ENCODE measurements around the gene TMEM203.

The TMEM203 gene

DNA sequence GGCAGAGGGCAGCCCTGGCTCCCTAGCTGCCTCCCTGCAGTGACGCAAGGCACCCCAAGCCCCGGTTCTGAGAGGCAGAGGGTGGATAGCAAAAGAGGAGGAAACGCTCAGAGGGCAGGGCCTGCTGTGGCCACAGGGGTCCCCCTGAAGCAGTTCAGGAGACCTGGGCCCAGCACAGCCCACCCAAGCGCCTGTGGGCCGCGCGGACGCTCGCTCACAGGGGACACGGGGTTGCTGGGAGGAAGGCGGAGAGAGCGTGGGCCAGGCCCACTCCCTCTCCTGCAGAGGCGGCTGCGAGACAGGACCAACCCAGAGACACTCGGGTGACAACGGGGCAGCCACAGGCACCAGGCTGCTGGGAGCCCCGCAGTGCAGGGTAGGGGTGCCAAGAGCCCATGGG is 25.7 kb downstream of the TMEM203 start:
- no peaks in the 10 kb centered on the region for H3K27me3 ChIP-seq (ENCODE audit: control insufficient read depth in 1 of 2, insufficient read depth in 2 of 2, low read length in 2 of 2)
- no peak overlapping the region for H3K9ac ChIP-seq (ENCODE audit: low read length in 2 of 2)
- H3K9me3 ChIP-seq (ENCODE audit: control insufficient read depth in 2 of 2, low read length in 2 of 2) = no peaks in the 10 kb centered on the region
- no peaks in the 10 kb centered on the region for H3K4me1 ChIP-seq (ENCODE audit: control insufficient read depth, insufficient read depth, low read length)
- no peak overlapping the region for H3K27ac ChIP-seq (ENCODE audit: low read length)
- H3K36me3 ChIP-seq (ENCODE audit: control insufficient read depth in 2 of 2, insufficient read depth in 2 of 2, low read length in 2 of 2) = peaks cover 12 to 46% of the 10 kb centered on the region in 2 donors
- H3K4me3 ChIP-seq (ENCODE audit: low read length in 2 of 2) = no peak overlapping the region

DNA sequence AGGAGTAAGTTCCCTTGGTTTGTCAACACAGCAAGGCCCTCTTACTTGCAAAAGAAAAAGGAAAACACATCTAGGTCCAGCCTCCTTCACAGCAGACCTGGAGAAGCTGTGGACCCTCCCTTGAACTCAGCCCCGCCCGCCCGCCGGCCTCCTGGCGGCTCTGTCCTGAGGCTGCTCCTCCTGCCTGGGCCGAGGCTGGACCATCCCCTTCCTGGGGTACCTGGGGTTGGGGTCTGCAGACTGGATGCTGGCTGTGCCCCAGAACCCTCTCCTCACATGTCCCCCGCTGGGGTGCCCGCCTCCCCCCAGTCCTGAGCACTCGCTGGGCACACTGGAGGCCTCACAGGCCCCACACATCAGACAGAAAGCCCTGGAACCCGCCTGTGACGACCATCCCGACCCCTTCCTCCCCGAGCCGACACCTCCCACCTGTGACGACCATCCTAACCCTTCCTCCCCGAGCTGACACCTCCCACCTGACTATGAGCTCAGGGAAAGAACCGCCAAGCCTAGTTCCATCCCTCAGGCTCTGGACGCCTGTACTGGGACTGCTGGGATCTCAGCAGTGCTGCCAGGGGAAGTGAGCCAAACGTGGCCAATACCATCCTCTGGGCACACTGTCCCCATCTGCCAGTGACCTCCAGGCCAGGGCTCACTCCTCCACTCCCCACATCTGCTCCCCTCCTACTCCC is 26.4 kb downstream of the TMEM203 start:
- peaks cover 12 to 39% of the 10 kb centered on the region in 2 donors for H3K36me3 ChIP-seq (ENCODE audit: control insufficient read depth in 2 of 2, insufficient read depth in 2 of 2, low read length in 2 of 2)
- no peak overlapping the region for H3K9ac ChIP-seq (ENCODE audit: low read length in 2 of 2)

GRCh38 chr9:137178201-137178938 is 27.1 kb downstream of the TMEM203 start:
- no peaks in the 10 kb centered on the region for H3K4me1 ChIP-seq (ENCODE audit: control insufficient read depth, insufficient read depth, low read length)
- no peak overlapping the region for H3K9ac ChIP-seq (ENCODE audit: low read length in 2 of 2)
- H3K9me3 ChIP-seq (ENCODE audit: control insufficient read depth in 2 of 2, low read length in 2 of 2) = no peaks in the 10 kb centered on the region
- H3K36me3 ChIP-seq (ENCODE audit: control insufficient read depth in 2 of 2, insufficient read depth in 2 of 2, low read length in 2 of 2) = peaks cover 5 to 32% of the 10 kb centered on the region in 2 donors
- no peak overlapping the region for H3K4me3 ChIP-seq (ENCODE audit: low read length in 2 of 2)
- H3K27me3 ChIP-seq (ENCODE audit: control insufficient read depth in 1 of 2, insufficient read depth in 2 of 2, low read length in 2 of 2) = peaks cover 0 to 2% of the 10 kb centered on the region in 2 donors
- no peak overlapping the region for H3K27ac ChIP-seq (ENCODE audit: low read length)

More for the DNA sequence above, 26.4 kb downstream of the TMEM203 start:
- H3K27ac ChIP-seq (ENCODE audit: low read length) = no peak overlapping the region
- no peaks in the 10 kb centered on the region for H3K4me1 ChIP-seq (ENCODE audit: control insufficient read depth, insufficient read depth, low read length)
- peaks cover 0 to 2% of the 10 kb centered on the region in 2 donors for H3K27me3 ChIP-seq (ENCODE audit: control insufficient read depth in 1 of 2, insufficient read depth in 2 of 2, low read length in 2 of 2)
- no peak overlapping the region for H3K4me3 ChIP-seq (ENCODE audit: low read length in 2 of 2)
- no peaks in the 10 kb centered on the region for H3K9me3 ChIP-seq (ENCODE audit: control insufficient read depth in 2 of 2, low read length in 2 of 2)

DNA sequence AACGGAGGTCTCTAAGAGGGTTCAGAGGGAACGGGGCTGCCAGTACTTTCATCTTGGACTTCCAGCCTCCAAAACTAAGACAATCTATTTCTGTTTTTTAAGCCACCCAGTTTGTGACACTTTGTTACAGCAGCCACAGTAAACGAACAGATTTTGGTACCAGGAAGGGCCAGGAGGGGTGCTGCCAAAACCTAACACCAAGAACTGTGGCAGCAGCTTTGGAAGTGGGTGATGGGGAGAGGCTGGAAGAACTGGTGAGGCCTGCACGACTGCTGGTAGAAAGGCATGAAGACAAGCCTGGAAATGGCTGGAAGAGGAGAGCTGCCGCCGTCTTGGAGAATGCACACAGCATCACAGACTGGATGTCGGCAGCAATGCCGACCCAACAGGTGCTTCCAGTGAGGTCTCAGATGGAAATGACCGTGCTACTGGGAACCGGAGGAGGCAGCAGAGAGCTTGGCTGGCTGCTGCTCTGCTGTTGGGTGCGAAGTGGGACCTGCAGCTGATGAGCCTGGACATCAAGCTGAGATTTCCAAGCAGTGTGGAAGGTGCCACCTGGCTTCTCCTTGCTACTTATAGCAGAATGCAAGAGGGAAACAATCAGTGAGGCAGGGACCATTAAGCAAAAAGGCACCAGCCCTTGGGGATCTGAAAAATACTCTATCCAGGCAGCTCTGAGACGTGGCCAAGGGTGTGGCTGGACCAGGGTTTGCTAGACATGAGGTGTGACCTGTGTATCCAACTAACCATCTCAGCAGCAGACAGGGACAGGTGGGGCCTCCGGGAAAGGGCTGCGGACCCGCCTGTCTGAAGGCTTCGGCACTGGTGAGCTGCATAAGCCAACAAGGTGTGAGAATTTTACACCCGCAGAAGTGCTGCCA is 28.9 kb downstream of the TMEM203 start:
- H3K9ac ChIP-seq (ENCODE audit: low read length in 2 of 2) = no peak overlapping the region
- peaks cover 0 to 4% of the 10 kb centered on the region in 2 donors for H3K27me3 ChIP-seq (ENCODE audit: control insufficient read depth in 1 of 2, insufficient read depth in 2 of 2, low read length in 2 of 2)
- no peak overlapping the region for H3K4me3 ChIP-seq (ENCODE audit: low read length in 2 of 2)
- no peak overlapping the region for H3K27ac ChIP-seq (ENCODE audit: low read length)
- peaks cover 0 to 19% of the 10 kb centered on the region in 2 donors for H3K36me3 ChIP-seq (ENCODE audit: control insufficient read depth in 2 of 2, insufficient read depth in 2 of 2, low read length in 2 of 2)
- H3K4me1 ChIP-seq (ENCODE audit: control insufficient read depth, insufficient read depth, low read length) = no peaks in the 10 kb centered on the region
- no peaks in the 10 kb centered on the region for H3K9me3 ChIP-seq (ENCODE audit: control insufficient read depth in 2 of 2, low read length in 2 of 2)

- H3K36me3 ChIP-seq (ENCODE audit: control insufficient read depth in 2 of 2, insufficient read depth in 2 of 2, low read length in 2 of 2) = peaks cover 0 to 12% of the 10 kb centered on the region in 2 donors
- no peak overlapping the region for H3K4me3 ChIP-seq (ENCODE audit: low read length in 2 of 2)
- no peaks in the 10 kb centered on the region for H3K4me1 ChIP-seq (ENCODE audit: control insufficient read depth, insufficient read depth, low read length)
- H3K27ac ChIP-seq (ENCODE audit: low read length) = no peak overlapping the region
- no peaks in the 10 kb centered on the region for H3K9me3 ChIP-seq (ENCODE audit: control insufficient read depth in 2 of 2, low read length in 2 of 2)
- H3K27me3 ChIP-seq (ENCODE audit: control insufficient read depth in 1 of 2, insufficient read depth in 2 of 2, low read length in 2 of 2) = peaks cover 4 to 13% of the 10 kb centered on the region in 2 donors
- no peak overlapping the region for H3K9ac ChIP-seq (ENCODE audit: low read length in 2 of 2)
These were observed 30.0 kb downstream of the TMEM203 start for GRCh38 chr9:137175345-137175961.

GRCh38 chr9:137174722-137175293 is 30.6 kb downstream of the TMEM203 start:
- H3K9ac ChIP-seq (ENCODE audit: low read length in 2 of 2) = no peak overlapping the region
- peaks cover 11 to 16% of the 10 kb centered on the region in 2 donors for H3K27me3 ChIP-seq (ENCODE audit: control insufficient read depth in 1 of 2, insufficient read depth in 2 of 2, low read length in 2 of 2)
- no peak overlapping the region for H3K27ac ChIP-seq (ENCODE audit: low read length)
- peaks cover 0 to 6% of the 10 kb centered on the region in 2 donors for H3K36me3 ChIP-seq (ENCODE audit: control insufficient read depth in 2 of 2, insufficient read depth in 2 of 2, low read length in 2 of 2)
- H3K4me3 ChIP-seq (ENCODE audit: low read length in 2 of 2) = no peak overlapping the region
- peaks cover 3% of the 10 kb centered on the region for H3K4me1 ChIP-seq (ENCODE audit: control insufficient read depth, insufficient read depth, low read length)
- no peaks in the 10 kb centered on the region for H3K9me3 ChIP-seq (ENCODE audit: control insufficient read depth in 2 of 2, low read length in 2 of 2)

- Histone ChIP-seq H3K27ac (ENCODE audit: low read length) (no peak overlapping the region), H3K9ac (ENCODE audit: low read length in 2 of 2) (no peak overlapping the region), H3K36me3 (ENCODE audit: control insufficient read depth in 2 of 2, insufficient read depth in 2 of 2, low read length in 2 of 2) (no peaks in the 10 kb centered on the region), H3K4me1 (ENCODE audit: control insufficient read depth, insufficient read depth, low read length) (peaks cover 11% of the 10 kb centered on the region), H3K4me3 (ENCODE audit: low read length in 2 of 2) (no peak overlapping the region), H3K27me3 (ENCODE audit: control insufficient read depth in 1 of 2, insufficient read depth in 2 of 2, low read length in 2 of 2) (peaks cover 16 to 18% of the 10 kb centered on the region in 2 donors), H3K9me3 (ENCODE audit: control insufficient read depth in 2 of 2, low read length in 2 of 2) (no peaks in the 10 kb centered on the region)
These were observed 31.4 kb downstream of the TMEM203 start for GRCh38 chr9:137173796-137174664.

GRCh38 chr9:137172901-137173795 is 32.3 kb downstream of the TMEM203 start:
- Histone ChIP-seq H3K4me1 (ENCODE audit: control insufficient read depth, insufficient read depth, low read length) (peaks cover 19% of the 10 kb centered on the region), H3K27me3 (ENCODE audit: control insufficient read depth in 1 of 2, insufficient read depth in 2 of 2, low read length in 2 of 2) (peaks cover 16 to 25% of the 10 kb centered on the region in 2 donors), H3K9ac (ENCODE audit: low read length in 2 of 2) (no peak overlapping the region), H3K36me3 (ENCODE audit: control insufficient read depth in 2 of 2, insufficient read depth in 2 of 2, low read length in 2 of 2) (no peaks in the 10 kb centered on the region), H3K27ac (ENCODE audit: low read length) (no peak overlapping the region), H3K4me3 (ENCODE audit: low read length in 2 of 2) (no peak overlapping the region), H3K9me3 (ENCODE audit: control insufficient read depth in 2 of 2, low read length in 2 of 2) (no peaks in the 10 kb centered on the region)

All from stomach smooth muscle (tissue), 2 donors.